GM12872 (cell line): ENCODE results near the gene MT2A.

Source experiments
- TF ChIP-seq, protein P1 (sequence below): IDR thresholded peaks from 3 replicates; pipeline ENCODE4 v1.5.1; 2011; ENCODE audit warnings: low read depth, mild to moderate bottlenecking, low read length, moderate library complexity; ENCODE audit not compliant: insufficient read depth

MT2A gene

DNA sequence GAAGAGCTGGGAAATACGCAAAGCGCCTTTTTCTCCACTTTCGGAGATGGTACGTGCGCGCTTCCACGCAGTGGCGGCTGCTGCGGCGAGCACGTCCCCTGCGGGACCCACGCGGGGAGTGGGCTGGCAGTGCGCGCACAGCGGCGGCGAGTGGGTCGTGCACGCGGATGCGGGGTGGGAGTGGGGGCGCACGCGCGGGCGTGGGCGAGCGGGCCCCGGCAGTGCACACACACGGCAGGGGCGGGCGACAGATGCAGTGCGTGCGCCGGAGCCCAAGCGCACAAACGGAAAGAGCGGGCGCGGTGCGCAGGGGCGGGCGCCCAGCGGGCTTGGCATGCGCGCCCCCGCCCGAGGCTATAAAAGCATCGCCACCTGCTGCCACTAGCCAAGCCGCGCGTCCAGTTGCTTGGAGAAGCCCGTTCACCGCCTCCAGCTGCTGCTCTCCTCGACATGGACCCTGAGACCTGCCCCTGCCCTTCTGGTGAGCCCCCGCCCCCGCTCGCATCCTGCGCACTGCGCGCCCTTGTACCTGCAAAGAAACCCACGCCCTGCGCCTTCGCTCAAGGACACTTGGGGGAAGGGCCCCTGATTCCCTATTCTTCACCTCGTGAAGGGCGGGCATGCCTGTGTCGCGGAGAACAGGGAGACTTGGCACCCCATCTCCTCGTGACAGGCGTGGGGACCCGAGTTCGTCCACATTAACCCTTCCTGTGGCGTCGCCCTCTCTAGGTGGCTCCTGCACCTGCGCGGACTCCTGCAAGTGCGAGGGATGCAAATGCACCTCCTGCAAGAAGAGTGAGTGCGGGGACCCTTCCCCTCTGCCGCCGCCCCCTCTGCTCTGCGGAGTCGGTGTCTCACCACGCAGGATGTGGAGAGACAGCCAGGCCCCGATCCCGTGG is 19.0 kb upstream of the MT2A start, which contains the start of gene MT3:
TSS of gene MT3 (plus strand) at position 388 of the 899 bp plus-strand sequence. CDS start at position 451, 63 bp downstream.
- TF ChIP-seq, protein P1, sequence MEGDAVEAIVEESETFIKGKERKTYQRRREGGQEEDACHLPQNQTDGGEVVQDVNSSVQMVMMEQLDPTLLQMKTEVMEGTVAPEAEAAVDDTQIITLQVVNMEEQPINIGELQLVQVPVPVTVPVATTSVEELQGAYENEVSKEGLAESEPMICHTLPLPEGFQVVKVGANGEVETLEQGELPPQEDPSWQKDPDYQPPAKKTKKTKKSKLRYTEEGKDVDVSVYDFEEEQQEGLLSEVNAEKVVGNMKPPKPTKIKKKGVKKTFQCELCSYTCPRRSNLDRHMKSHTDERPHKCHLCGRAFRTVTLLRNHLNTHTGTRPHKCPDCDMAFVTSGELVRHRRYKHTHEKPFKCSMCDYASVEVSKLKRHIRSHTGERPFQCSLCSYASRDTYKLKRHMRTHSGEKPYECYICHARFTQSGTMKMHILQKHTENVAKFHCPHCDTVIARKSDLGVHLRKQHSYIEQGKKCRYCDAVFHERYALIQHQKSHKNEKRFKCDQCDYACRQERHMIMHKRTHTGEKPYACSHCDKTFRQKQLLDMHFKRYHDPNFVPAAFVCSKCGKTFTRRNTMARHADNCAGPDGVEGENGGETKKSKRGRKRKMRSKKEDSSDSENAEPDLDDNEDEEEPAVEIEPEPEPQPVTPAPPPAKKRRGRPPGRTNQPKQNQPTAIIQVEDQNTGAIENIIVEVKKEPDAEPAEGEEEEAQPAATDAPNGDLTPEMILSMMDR: no peak

DNA sequence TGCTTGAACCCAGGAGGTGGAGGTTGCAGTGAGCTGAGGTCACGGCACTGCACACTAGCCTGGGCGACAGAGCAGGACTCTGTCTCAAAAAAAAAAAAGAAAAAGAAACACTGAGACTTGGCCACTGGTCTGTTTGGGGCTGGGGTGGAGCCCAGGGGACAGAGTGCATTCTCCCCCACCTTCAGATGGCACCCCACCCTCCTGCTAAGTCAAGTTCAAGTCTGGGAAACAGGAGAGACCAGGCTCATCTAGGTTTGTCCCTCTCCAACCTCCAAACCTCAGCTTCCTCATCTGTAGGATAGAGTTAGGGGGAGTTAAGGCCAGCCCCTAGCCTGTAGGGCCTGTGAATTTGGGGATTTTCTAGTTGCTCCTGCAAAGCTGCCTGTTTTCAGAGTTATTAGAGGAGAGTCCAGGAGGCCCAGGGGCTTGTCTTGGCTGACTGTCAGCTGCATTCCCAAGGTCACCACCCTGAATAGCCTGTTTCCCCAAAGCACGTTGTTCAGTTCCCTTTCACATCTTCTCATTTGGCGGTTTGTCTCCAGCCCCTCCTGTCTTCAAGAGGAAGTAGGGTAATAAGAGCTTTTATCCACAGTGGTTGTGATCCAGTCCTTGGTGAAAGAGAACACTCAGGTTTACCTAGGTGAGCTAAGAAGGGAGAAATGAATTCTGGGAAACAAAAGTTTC is 16.9 kb upstream of the MT2A start:
- TF ChIP-seq, protein P1: no peak

DNA sequence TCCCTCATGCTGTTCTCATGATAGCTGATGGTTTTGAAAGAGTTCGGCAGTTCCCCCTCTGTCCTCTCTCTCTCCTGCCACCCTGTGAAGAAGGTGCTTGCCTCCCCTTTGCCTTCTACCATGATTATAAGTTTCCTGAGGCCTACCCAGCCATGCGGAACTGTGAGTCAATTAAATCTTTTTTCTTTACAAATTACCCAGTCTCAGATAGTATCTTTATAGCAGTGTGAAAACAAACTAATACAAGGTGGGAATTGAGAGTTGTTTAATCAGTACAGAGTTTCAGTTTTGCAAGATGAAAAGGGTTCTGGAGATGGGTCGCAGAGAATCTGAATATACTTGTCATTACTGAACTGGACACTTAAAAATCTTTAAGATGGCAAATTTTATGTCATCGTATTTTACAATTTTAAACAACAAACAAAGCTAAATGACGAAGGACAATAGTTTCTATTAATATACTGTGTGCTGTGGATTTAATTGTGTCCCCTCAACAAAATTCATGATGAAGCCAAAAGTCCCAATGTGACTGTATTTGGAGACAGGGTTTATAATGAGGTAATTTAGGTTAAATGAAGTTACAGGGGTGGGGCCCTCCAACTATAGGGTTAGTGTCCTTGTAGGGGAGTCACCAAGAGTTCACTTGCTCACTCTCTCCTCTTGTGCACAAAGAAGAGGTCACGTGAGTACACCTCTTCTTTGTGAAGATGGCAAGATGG is 14.7 kb upstream of the MT2A start:
- TF ChIP-seq, protein P1: no peak

DNA sequence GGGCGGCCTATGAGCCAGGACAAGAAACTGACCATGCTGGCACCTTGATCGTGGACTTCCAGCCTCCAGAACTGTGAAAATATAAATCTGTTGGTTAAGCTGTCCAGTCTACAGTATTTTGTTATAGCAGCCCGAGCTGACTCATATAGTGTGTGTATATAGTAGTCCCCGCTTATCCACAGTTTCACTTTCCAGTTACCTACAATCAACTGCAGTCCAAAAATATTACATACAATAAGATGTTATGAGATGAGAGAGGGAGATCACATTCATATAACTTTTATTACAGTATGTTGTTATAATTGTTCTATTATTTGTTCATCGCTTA is 14.1 kb upstream of the MT2A start:
- TF ChIP-seq, protein P1: no peak

DNA sequence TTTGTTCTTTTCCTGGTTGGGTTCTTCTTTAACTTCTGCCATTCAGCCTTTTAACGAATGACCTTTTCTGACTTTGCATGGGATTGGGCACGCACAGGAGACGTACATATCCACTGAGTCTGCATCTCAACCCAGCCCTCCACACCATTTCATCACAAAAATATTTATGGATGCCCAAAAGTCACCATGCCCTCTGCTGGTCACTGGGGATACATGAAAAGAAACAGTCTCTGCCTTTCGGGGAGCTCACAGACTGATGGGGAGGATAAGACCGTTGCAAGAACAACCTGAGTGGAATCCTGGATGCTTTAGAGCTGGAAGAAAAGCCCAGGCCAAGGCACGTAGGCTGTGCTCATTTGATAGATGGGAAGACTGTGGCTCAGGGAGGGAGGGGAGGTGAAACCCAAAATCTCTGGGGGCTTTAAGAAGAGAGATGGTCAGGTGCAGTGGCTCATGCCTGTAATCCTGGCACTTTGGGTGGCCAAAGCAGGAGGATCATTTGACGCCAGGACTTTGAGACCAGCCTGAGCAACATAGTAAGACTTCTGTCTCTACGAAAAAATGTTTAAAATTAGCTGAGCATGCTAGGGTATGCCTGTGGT is 7.9 kb upstream of the MT2A start:
- TF ChIP-seq, protein P1: peak; percentile 78

DNA sequence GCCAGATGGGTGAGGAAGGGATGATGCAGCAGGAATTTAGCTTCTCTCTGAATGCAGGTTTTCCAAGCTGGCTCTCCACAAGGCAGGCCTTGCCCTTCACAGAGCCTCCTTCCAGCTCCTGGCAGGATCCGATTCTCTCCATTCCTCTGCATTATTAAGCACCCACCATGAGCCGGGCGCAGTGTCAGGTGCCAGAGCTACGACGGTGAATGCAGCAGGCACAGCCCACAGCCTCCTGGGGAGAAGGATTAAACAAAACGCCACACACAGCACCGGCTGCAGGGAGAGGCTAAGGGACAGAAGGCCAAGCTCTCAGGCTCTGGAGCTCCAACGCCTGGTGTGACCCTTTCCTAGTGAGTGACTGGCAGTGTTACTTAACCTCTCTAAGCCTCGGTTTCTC is 7.1 kb upstream of the MT2A start:
- TF ChIP-seq, protein P1: no peak

DNA sequence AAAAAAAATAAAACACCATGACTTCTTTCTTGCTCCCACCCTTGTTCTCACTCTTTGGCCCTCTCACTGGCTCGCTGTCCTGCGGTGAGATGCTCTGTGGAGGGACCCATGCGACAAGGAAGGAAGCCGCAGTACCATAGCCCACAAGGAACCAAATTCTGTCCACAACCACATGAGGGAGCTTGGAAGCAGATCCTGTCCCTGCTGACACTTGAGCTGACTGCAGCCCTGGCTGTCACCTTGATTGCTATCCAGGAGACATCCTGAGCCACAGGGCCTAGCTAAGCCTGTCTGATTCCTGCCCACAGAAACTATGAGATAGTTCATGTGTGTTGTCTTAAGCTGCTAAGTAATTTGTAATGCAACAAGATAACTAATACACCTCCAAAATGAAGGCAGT is 4.8 kb upstream of the MT2A start:
- TF ChIP-seq, protein P1: peak; percentile 33; the same call in 1 of the 3 replicates
